Renal cortex interstitium (tissue), 15 donors: ENCODE measurements around the gene ERAS. TPM values are rescaled to one million over a fixed set of nuclear protein-coding genes. Genes with fewer than 3 reads are reported as not detected.

Source experiments
- DNase-seq, 11 donors: peaks; one replicate each; pipeline ENCODE4 v3.0.0-alpha.2; 2013; ENCODE audit warnings: low read depth in 9 of 11, low spot score in 4 of 11; ENCODE audit errors: extremely low read depth in 1 of 11
- long read RNA-seq, 16 experiments: transcript quantifications; one replicate each; lab custom pipeline, GENCODE V29; 2026
- polyA plus RNA-seq, 3 donors: library from polyadenylated mRNA; unstranded; fragments of 120-200 nt; gene quantifications; one replicate each; pipeline ENCODE4 v1.2.1, GENCODE V29; 2013; ENCODE audit not compliant: insufficient read length in 3 of 3

Gene ERAS, protein sequence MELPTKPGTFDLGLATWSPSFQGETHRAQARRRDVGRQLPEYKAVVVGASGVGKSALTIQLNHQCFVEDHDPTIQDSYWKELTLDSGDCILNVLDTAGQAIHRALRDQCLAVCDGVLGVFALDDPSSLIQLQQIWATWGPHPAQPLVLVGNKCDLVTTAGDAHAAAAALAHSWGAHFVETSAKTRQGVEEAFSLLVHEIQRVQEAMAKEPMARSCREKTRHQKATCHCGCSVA
- polyA plus RNA-seq: under 1 TPM; 0.16 to 0.18 (median 0.16) TPM
- long read RNA-seq, donor 1: 0 reads
- long read RNA-seq, donor 2: 0 reads
- long read RNA-seq, donor 3: 0 reads
- long read RNA-seq, donor 4: 0 reads
- long read RNA-seq, donor 5: 0 reads
- long read RNA-seq, donor 6: 0 reads
- long read RNA-seq, donor 7: 0 reads
- long read RNA-seq, donor 8: 0 reads
- long read RNA-seq, donor 9: 0 reads
- long read RNA-seq, donor 10: 0 reads
- long read RNA-seq, donor 11: 0 reads
- long read RNA-seq, donor 12: 0 reads
- long read RNA-seq, donor 13: 0 reads
- long read RNA-seq, donor 14: 0 reads
- long read RNA-seq, donor 15: 0 reads
- long read RNA-seq, donor 16: 0 reads

DNA sequence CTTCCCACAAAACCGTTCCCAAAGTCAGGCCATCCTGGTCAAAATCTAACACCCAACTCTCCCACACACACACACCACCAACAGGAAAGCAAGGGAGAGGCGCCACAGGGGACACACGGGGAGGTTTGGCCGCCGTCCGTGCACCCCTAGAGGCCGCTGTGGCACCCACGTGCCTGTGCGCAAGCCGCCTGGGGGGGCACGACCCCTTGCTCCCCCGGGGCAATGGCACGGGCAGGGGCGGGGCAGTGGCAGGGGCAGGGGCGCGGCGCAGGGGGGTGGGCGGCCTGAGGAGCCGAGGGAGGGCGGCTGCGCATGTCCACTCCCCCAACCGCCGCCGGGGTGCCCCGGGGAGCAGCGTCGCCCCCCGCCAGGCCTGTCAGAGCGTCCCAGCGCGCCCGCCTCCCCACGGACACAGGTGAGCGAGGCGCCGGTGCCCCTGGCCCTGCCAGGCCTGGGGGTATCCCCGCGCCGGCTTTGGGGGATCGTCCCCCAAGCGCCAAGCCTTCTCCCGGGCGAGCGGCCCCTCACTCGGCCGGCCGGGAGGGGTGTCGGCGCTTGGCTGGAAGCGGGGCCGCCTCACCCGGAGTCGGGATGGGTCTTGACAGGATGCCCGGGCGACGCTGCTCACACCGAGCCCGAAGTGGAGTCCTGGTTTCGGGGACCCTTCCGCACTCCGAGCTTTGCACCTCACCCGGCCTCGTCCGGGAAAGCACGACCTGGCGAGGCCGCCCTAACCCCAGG lies at the start of gene ERAS:
Gene ERAS (plus strand): TSS at position 379 of the 741 bp plus-strand sequence. CDS start 2,611 bp downstream, outside the sequence.
- DNase-seq: no peak

DNA sequence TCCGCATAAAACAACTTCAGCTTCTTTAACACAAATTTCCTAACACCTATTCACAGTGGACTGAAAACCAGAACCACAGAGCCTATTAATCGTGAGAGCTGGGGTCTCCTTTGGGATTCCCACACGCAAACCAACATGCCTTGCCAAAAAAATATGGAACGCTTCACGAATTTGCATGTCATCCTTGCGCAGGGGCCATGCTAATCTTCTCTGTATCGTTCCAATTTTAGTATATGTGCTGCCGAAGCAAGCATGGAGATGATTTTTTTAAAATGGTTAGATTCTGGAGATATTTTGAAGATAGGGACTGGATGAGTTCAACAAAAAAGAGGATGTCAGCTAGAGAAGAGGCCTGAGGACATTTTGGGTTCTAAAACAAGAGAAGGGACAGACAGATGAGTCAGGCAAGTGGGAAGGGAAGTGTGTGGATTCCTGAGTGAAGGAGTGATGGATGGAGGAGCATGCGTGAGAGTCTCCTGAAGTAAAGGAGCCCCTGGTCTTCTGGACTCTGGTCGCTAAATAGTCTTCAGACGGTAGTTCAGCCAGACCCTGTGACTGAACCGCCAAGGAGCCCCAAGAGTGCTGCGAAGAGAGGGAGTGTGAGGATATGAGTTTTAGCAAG lies 49.4 kb upstream of the ERAS start:
- DNase-seq: no peak

DNA sequence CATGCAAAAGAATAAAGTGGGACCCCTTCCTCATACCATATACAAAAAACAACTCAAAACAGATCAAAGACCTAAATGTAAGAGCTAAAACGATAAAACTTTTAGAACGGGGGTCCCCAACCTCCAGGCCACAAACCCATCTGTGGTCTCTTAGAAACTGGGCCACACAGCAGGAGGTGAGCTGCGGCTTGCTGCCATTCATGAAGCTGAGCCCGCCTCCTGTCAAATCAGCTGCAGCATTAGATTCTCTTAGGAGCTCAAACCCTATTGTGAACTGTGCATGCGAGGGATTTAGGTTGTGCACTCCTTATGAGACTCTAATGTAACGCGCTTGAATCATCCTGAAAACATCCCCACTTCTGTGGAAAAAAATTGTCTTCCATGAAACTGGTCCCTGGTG lies 46.9 kb upstream of the ERAS start:
- no peak for DNase-seq

DNA sequence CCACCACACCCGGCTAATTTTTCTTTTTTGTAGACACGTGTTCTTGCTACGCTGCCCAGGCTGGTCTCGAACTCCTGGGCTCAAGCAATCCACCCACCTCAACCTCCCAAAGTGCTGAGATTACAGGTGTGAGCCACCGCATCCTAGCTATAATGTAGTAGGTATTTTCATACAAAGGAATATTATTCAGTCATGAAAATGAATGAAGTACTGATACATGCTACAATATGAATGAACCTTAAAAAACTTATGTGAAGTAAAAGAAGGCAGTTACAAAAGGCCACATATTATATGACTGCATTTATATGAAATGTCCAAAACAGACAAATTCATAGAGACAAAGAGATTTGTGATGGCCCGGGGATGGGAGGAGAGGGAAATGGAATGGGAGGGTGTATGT lies 44.6 kb upstream of the ERAS start:
- DNase-seq: no peak

DNA sequence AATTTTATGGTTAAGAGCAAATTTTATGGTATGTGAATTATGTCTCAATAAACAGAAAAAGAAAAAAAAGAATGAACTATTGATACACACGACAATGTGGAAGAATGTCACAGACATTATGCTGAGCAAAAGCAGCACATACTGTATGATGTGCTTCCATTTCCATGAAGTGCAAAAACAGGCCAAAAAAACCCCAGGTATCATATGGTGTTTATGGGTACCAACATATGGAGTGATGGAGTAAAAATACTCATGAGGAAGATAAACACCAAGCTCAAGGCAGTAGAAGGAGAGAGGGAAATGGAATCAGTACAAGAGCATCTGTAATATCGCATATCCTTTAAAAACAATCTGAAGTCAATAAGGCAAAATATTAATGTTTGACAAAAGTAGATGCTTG lies 44.1 kb upstream of the ERAS start:
- no peak for DNase-seq

DNA sequence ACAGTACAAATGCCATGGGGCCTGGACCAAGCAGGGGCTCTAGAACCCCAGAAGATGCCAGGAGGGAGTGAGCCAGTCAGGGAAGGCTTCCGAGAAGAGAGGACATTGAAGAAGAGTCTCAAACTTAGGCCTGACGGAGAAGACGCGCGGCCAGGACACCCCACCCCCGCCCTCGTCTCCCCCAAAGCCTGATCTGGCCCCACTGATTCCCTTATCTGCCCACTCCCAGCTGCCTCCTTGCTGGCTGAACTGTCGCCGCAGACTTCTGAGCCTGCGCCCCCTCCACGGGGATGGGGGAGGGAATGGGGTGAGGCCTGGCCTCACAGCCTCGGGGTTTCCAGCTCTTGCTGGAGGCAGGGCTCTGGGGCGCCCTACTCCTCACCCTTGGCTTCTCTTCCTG lies 43.5 kb upstream of the ERAS start:
- no peak for DNase-seq

DNA sequence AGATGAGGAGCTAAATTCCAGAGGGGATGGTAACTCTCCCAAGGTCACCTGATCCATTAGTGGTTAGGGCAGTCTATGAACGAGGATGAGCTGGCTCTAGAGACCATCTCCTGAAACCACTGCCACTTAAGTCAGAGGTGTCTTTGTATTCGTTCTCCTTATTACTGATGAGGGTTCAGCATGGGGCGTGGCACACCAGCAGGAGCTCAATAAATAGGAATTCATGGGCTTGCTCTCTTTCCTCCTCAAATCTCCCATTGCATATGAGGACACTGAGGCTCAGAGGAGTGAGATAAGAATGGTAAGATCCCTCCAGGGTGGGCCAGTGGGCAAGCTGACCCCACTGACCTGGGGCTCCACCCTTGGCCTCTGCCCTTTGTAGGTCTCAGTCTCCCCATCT lies 41.6 kb upstream of the ERAS start:
- DNase-seq: no peak

DNA sequence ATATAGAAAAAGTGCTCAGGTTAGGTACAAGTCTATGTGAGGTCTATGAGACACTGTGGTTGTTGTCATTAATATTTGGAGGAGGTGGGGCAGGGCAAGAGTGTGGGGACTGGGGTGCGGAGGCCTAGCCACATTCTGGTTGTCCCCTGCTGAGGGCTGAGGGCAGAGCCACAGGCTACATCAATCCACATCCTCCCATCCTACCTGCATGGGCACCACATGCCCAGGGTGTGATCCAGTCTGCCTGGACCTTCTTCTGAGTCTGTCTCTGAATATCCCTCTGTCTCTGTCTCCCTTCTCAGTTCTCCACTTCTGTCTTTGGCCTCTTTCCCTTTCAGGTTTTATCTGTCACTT lies 41.1 kb upstream of the ERAS start:
- no peak for DNase-seq

DNA sequence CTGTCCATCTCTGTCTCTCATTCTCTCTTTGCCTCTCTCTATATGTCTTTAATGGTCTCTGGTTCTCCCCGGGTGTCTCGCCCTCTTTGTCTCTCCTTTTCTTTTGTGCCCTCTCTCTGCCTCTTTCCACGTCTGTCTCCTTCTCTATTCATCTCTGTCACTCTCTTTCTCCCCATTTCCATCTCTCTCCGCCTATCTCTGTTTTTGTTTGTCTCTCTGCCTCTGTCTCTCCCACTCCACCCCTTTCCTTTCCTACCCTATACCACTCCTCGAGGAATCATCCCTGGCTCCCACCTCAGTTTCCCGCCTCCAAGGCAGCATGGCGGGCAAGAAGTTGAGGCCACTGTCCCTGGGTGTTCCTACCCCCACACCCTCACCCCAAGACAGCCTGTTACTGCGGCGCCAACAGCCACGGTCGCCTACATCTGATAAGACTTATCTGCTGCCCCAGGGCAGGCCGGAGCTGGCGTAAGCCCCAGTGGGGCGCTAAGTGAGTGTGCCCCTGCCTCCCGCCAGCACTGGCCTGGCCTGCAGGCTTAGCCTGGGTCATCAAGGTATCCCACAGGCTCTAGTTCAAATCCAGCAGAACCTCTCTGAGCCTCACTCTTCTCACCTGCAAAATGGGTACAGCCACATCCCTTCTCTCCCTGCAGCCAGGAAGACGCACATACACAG lies 40.6 kb upstream of the ERAS start:
- DNase-seq: no peak

DNA sequence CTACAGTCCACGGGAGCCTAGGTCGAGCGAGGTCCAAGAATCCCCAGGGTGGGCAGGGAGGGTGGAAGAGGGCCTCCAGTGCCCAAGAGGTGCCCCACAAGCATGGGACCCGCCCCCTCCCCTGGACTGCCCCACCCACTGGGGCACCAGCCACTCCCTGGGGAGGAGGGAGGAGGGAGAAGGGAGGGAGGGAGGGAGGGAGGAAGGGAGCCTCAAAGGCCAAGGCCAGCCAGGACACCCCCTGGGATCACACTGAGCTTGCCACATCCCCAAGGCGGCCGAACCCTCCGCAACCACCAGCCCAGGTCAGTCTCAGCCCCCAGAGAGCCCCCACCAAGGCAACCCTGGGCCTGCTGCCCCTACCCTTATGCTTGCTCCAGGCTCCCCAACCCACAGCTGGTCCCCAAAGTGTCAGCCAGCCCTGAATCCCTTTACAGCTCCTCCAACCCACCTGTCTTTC lies 39.9 kb upstream of the ERAS start, which contains the start of gene GATA1:
Gene GATA1 (plus strand): TSS at position 250 of the 460 bp plus-strand sequence. CDS start 4,520 bp downstream, outside the sequence.
- no peak for DNase-seq

DNA sequence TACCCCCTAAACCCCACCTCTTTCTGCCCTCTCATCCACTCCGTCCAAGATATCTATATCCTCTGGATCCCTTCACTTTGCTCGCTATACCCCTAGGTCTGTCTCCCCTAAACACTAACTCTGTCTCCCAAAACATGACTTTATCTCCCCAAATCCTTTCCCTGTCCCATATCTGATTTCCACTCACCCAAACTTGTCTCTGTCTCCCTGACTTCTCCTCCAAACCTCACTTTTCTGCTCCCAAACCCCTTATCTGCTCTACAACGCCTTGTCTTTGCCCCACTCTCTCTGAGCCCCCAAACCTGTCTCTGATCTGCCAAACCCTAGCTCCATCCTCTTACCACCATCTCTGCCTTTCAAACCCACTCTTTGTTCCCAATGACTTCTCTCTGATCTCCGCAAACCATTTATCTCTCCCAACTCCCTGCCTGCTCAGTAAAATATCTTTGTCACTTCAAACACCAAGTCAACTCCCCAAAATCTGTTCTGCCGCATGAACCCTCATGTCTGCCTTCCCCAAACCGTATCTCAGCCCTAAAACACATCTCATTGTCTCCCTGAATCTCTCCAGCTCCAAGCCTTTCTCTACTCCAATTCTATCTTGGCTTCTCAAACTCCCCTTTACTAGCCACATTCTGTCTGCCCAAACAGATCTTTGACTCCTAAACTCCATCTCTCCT lies 39.3 kb upstream of the ERAS start:
- no peak for DNase-seq

DNA sequence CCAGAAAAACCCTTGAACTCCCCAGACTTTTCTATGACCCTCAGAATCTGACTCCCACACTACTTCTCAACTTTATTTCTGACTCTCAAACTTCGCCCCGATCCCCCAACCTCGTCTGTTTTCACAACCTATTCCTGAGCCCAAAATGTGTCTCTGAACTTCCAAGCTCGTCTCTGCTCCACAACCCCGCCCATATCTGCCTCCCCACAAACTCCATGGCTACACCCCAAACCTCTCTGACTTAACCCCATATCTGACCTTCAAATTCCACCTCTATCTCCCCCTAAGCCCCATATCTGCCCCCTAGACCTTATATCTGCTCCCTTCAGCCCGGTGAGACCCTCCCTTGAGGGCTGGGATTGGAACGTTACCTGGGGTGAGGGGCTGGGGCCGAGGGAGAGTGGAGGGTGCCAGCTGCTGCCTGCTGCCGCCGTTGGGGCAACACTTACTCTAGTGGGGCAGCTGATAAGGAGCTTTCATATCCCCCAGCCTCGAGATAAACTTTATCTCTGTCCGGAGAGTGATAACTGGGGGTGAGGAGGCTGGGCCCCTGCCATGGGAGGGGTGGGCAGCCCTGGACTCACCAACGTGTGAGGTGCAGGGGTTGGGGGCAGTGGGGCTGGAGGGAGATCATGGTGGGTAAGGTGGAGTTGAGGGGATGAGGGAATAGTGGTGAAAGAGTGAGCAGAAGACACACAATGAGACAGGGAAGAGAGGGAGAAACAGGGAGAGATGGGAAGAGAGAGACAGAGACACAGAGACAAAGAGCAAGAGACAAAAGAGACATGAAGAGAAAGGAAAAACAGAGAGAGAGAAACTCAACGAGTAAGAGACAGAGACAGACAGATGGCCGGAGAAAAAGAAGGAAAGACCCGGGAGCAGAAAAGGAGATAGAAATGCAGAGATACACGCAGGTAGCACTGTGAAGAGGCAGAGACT lies 38.5 kb upstream of the ERAS start:
- no peak for DNase-seq

DNA sequence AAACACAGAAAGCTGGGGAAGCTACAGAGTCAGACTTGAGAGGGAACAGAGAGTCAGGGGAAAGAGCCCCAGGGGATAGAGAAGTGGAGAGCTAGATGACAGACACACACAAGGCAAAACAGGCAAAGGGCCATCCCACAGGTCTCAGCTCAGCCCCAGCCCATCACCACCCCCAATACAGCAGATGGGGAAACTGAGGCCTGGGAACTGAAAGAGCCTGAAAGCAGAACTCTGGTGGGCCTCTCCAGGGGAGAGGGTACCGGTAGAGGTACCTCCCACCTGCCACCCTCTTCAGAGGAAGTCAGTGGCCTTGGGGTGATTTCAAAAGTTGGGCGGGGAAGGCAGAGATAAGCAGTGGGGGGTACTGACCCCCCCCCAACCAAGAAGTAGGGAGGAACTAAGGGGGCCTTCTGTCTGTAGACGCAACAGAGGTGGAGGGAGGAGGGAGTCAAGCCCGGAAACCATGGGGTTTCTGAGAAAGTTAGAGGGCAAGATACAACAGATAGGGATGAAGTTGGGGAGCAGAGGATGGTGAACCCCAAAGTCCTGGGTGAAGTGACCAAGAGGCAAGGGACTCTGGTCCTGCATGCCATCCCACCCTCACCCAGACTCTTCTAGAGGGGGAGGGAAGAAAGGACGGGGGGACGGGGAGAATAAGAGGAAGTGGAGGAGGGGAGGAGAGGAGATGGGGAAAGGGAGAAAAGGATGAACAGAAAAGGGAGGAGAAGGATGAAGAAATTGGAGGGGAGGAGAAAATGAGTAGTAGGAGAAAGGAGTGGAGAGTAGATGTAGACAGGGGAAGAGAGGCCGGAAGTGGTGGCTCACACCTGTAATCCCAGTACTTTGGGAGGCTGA lies 36.7 kb upstream of the ERAS start:
- DNase-seq: no peak

DNA sequence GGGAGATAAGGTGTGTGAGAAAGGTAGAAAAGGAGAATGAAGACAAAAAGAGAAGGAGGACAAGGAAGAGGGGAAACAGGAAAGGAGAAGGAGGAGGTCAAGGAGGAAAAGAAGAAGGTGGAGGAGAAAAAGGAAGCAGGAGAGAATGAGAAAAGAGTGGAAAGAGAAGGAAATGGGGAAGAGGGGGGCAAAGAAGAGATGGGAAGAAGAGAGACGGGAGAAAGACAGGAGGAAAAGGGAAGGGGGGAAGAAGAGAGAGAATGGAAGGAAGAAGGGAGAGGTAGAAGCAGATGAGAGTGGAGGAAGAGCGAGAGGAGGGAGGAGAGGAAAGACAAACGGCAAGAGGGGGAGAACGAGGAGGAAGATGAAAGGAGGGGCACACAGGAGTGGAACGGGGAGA lies 35.8 kb upstream of the ERAS start:
- no peak for DNase-seq

DNA sequence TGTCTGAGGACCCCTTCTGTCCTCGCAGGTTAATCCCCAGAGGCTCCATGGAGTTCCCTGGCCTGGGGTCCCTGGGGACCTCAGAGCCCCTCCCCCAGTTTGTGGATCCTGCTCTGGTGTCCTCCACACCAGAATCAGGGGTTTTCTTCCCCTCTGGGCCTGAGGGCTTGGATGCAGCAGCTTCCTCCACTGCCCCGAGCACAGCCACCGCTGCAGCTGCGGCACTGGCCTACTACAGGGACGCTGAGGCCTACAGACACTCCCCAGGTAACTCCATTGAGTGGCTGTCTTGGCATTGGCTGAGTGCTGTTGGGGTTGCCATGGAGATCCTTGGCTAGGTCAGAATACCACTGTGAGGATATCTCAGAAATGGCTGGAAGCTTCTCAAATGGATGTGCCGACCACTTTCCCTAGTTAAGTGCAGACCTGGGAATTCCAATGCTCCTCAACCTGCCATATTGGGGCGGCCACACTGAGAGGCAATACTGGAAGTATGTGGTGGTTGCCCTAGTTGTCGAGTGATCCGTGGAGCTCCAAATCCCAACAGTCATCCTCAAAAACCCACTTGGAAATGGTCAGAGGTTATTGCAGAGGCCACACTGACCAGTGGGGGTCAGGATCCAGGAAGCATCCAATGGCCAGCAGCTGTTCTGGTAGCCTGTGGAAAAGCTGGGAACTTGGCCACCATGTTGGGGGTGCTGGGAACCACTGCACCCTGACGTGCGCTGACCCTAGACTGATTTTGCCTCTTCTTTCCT lies 35.1 kb upstream of the ERAS start:
- DNase-seq: no peak

DNA sequence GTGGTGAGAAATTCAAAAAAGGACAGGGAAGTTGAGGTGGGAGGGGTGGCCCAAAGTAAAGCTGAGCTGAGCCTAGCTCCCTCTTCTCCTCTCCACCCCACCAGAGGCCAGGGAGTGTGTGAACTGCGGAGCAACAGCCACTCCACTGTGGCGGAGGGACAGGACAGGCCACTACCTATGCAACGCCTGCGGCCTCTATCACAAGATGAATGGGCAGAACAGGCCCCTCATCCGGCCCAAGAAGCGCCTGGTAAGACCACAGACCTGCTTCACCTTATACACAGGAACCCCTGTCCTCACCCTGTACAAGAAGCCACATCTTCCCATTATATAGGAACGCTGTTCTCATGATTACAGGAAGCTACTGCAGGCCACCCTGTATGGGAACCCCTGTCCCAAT lies 34.1 kb upstream of the ERAS start:
- DNase-seq: no peak
